Panc1 (cell line): ENCODE data around the gene KRTAP10-7.

Source experiments
- CTCF ChIP-seq: fragments of 450-650 bp; IDR thresholded peaks from 2 replicates; pipeline ENCODE4 v1.5.1; 2017; ENCODE audit warnings: mild to moderate bottlenecking
- POLR2AphosphoS5 ChIP-seq: IDR thresholded peaks from 2 replicates; pipeline ENCODE4 v1.6.1; 2012; ENCODE audit warnings: mild to moderate bottlenecking, low read depth, low read length, moderate library complexity
- REST ChIP-seq, 2 experiments: IDR thresholded peaks; 2 replicates each; pipeline ENCODE4 v1.6.1; 2011 to 2012; ENCODE audit warnings: low read depth in 2 of 2, control low read depth in 1 of 2, low read length in 1 of 2, mild to moderate bottlenecking in 1 of 2, moderate library complexity in 1 of 2; ENCODE audit not compliant: insufficient read depth in 1 of 2

- TF ChIP-seq CTCF = no peak
- TF ChIP-seq POLR2AphosphoS5 = no peak
- no peak for TF ChIP-seq REST (IDR thresholded peaks at IDR 0.05; ENCODE audit: insufficient read depth in 1 of 2, low read depth in 2 of 2, low read length in 1 of 2)
Measured at GRCh38 chr21:44572959-44573583, 27.3 kb upstream of the KRTAP10-7 start.
